HCT116 (cell line): Measurements from ENCODE around the gene CEP70. TPM values are rescaled to one million over a fixed set of nuclear protein-coding genes. Genes with fewer than 3 reads are reported as not detected.

Source experiments
- ATAC-seq: fragments of 200-7000 bp; cut with Tn5 transposase; 2 replicates; pipeline ENCODE4 v1.9.1; 2020; ENCODE audit warnings: mild to moderate bottlenecking, moderate library complexity
- BruUV-seq: library from RNA; stranded (reverse); fragments of 400-500 nt; replicated peaks from 2 replicates; lab custom pipeline; 2021; lab: Mats Ljungman, UMichigan
- CTCF ChIA-PET: fragments of 300-600 bp; sonication (Branson Sonifier 250); formaldehyde crosslinking; loops from one replicate; lab custom pipeline; 2021; ENCODE audit warnings: antibody characterized with exemption; lab: Charles Lee
- POLR2A ChIA-PET: fragments of 300-600, 350-600 bp; sonication (Branson Sonifier 250); formaldehyde crosslinking; loops from one replicate; lab custom pipeline; 2021; ENCODE audit warnings: antibody characterized with exemption; lab: Charles Lee
- RAD21 ChIA-PET, 2 experiments: fragments of 300-600 bp; sonication (Branson Sonifier 250); formaldehyde crosslinking; loops; one replicate each; lab custom pipeline; 2023; ENCODE audit warnings: low total read pairs in 2 of 2; ENCODE audit not compliant: uncharacterized antibody in 2 of 2, unreplicated experiment in 2 of 2, low non-redundant PET in 1 of 2; lab: Charles Lee
- DNase-seq: peaks from one replicate; pipeline ENCODE4 v3.0.0-alpha.2; 2010; ENCODE audit warnings: low read depth, low spot score
- H2AFZ ChIP-seq: fragments of 200-600 bp; shearing (Covaris generic), sonication (generic); 2 replicates; pipeline ENCODE4 v1.6.1; 2017; ENCODE audit warnings: low read depth, mixed run types, mixed read lengths, antibody characterized with exemption, low read length; ENCODE audit not compliant: poor library complexity, severe bottlenecking
- H3K27ac ChIP-seq: 2 replicates; pipeline ENCODE4 v1.5.1; 2012; ENCODE audit warnings: low read depth, low read length
- H3K27me3 ChIP-seq: fragments of 200-600 bp; sonication (generic); 2 replicates; pipeline ENCODE4 v1.6.1; 2016; ENCODE audit warnings: mixed run types, low read length, mixed read lengths; ENCODE audit not compliant: insufficient read depth
- H3K36me3 ChIP-seq, 2 experiments: fragments of 200-500 bp in 1 of 2; fragments of 200-600 bp in 1 of 2; sonication (Bioruptor generic) in 1 of 2; sonication (generic) in 1 of 2; 2 replicates each; pipeline versions ENCODE4 v1.5.1 to v1.6.1; 2014 to 2016; ENCODE audit warnings: low read length in 2 of 2, inconsistent platforms in 1 of 2, mixed read lengths in 1 of 2, mixed run types in 1 of 2; ENCODE audit not compliant: insufficient read depth in 2 of 2, control insufficient read depth in 1 of 2
- H3K4me1 ChIP-seq, 2 experiments: fragments of 200-600 bp in 1 of 2; sonication (generic) in 1 of 2; 2 replicates each; pipeline versions ENCODE4 v1.5.1 to v1.6.1; 2012 to 2017; ENCODE audit warnings: low read length in 2 of 2, inconsistent platforms in 1 of 2, mild to moderate bottlenecking in 1 of 2, mixed read lengths in 1 of 2, mixed run types in 1 of 2, moderate library complexity in 1 of 2; ENCODE audit not compliant: insufficient read depth in 2 of 2, control insufficient read depth in 1 of 2
- H3K4me2 ChIP-seq: fragments of 200-600 bp; sonication (generic); 2 replicates; pipeline ENCODE4 v1.6.1; 2017; ENCODE audit warnings: mixed run types, low read length, mixed read lengths
- H3K4me3 ChIP-seq, 2 experiments: fragments of 200-600 bp in 1 of 2; sonication (generic) in 1 of 2; replicated peaks in 1 of 2; 2 replicates each; pipeline ENCODE4 v1.5.1; 2011 to 2016; ENCODE audit warnings: low read length in 2 of 2, control low read depth in 1 of 2, low read depth in 1 of 2, mild to moderate bottlenecking in 1 of 2, mixed read lengths in 1 of 2, mixed run types in 1 of 2
- H3K79me2 ChIP-seq: fragments of 200-600 bp; sonication (generic); 2 replicates; pipeline ENCODE4 v1.6.1; 2017; ENCODE audit warnings: mild to moderate bottlenecking, mixed run types, low read length, moderate library complexity, mixed read lengths; ENCODE audit not compliant: insufficient read depth
- H3K9ac ChIP-seq: fragments of 200-600 bp; sonication (generic); 2 replicates; pipeline ENCODE4 v1.6.1; 2016; ENCODE audit warnings: low read length, mixed read lengths
- H3K9me2 ChIP-seq: fragments of 200-600 bp; sonication (generic), shearing (Covaris generic); 2 replicates; pipeline ENCODE4 v1.6.1; 2017; ENCODE audit warnings: mixed run types, mild to moderate bottlenecking, moderate library complexity; ENCODE audit not compliant: insufficient read depth
- H3K9me3 ChIP-seq, 2 experiments: fragments of 200-500 bp in 1 of 2; fragments of 200-600 bp in 1 of 2; sonication (Bioruptor generic) in 1 of 2; sonication (generic) in 1 of 2; 2 replicates each; pipeline ENCODE4 v1.6.1; 2014 to 2017; ENCODE audit warnings: low read length in 2 of 2, mixed read lengths in 2 of 2, inconsistent platforms in 1 of 2, low read depth in 1 of 2, mild to moderate bottlenecking in 1 of 2, mixed run types in 1 of 2, moderate library complexity in 1 of 2; ENCODE audit not compliant: control insufficient read depth in 1 of 2, insufficient read depth in 1 of 2
- H4K20me1 ChIP-seq: fragments of 200-600 bp; sonication (generic), shearing (Covaris generic); 2 replicates; pipeline ENCODE4 v1.6.1; 2017; ENCODE audit warnings: mixed run types, mild to moderate bottlenecking, moderate library complexity; ENCODE audit not compliant: insufficient read depth
- ATF3 ChIP-seq: IDR thresholded peaks from 2 replicates; pipeline ENCODE4 v1.6.1; 2012
- CBX3 ChIP-seq: IDR thresholded peaks from 2 replicates; pipeline ENCODE4 v1.6.1; 2012; ENCODE audit warnings: low read depth
- EGR1 ChIP-seq: IDR thresholded peaks from 2 replicates; pipeline ENCODE4 v1.6.1; 2012; ENCODE audit warnings: low read depth
- EZH2 ChIP-seq: fragments of 200-600 bp; sonication (generic); IDR thresholded peaks from 2 replicates; pipeline ENCODE4 v1.6.1; 2017; ENCODE audit warnings: antibody characterized with exemption, mixed run types
- EZH2phosphoT487 ChIP-seq: fragments of 200-600 bp; IDR thresholded peaks from 2 replicates; pipeline ENCODE4 v1.6.1; 2018; ENCODE audit warnings: antibody characterized with exemption, borderline replicate concordance
- FOSL1 ChIP-seq: IDR thresholded peaks from 2 replicates; pipeline ENCODE4 v1.6.1; 2012; ENCODE audit warnings: low read depth
- JUND ChIP-seq: IDR thresholded peaks from 2 replicates; pipeline ENCODE4 v1.6.1; 2012
- POLR2A ChIP-seq: IDR thresholded peaks from 2 replicates; pipeline ENCODE4 v1.7.0; 2011; ENCODE audit warnings: borderline replicate concordance; ENCODE audit not compliant: insufficient read depth, insufficient read length; ENCODE audit errors: extremely low read depth
- POLR2AphosphoS5 ChIP-seq: IDR thresholded peaks from 2 replicates; pipeline ENCODE4 v1.6.1; 2011; ENCODE audit warnings: mild to moderate bottlenecking, low read depth, low read length, moderate library complexity
- RAD21 ChIP-seq: IDR thresholded peaks from 2 replicates; pipeline ENCODE4 v1.6.1; 2012; ENCODE audit warnings: low read depth, mild to moderate bottlenecking
- SP1 ChIP-seq: IDR thresholded peaks from 2 replicates; pipeline ENCODE4 v1.6.1; 2012; ENCODE audit warnings: low read depth
- SRF ChIP-seq: IDR thresholded peaks from 2 replicates; pipeline ENCODE4 v1.6.1; 2012; ENCODE audit warnings: low read depth
- TCF7L2 ChIP-seq: IDR thresholded peaks from 2 replicates; pipeline ENCODE4 v1.7.0; 2011; ENCODE audit warnings: borderline replicate concordance, inconsistent platforms; ENCODE audit not compliant: insufficient read depth, insufficient read length; ENCODE audit errors: extremely low read depth
- ZNF274 ChIP-seq: fragments of 200-500 bp; sonication (Bioruptor generic); IDR thresholded peaks from 2 replicates; pipeline ENCODE4 v1.6.1; 2014; ENCODE audit warnings: mild to moderate bottlenecking, low read depth, low read length, inconsistent platforms
- intact Hi-C: fragments of 100-400 bp; cut with micrococcal nuclease; formaldehyde crosslinking; loops from 2 replicates; pipeline ENCODE4 v1.10.0; 2022
- total RNA-seq: library from RNA; stranded (reverse); gene quantifications from one replicate; pipeline ENCODE4 v1.2.1, GENCODE V29; 2021; ENCODE audit not compliant: unreplicated experiment
- TF ChIP-seq, protein P1 (sequence below): IDR thresholded peaks from 2 replicates; pipeline ENCODE4 v1.6.1; 2012
- TF ChIP-seq, protein P2 (sequence below), 3 experiments: fragments of 200-600 bp in 1 of 3; sonication (generic) in 1 of 3; IDR thresholded peaks in 2 of 3; conservative IDR thresholded peaks in 1 of 3; 2 replicates each; pipeline ENCODE4 v1.5.1; 2012 to 2017; ENCODE audit warnings: low read depth in 2 of 3, low read length in 2 of 3, antibody characterized with exemption in 1 of 3, borderline replicate concordance in 1 of 3, control low read depth in 1 of 3, mild to moderate bottlenecking in 1 of 3, mixed read lengths in 1 of 3, mixed run types in 1 of 3, moderate library complexity in 1 of 3; ENCODE audit not compliant: insufficient read depth in 1 of 3

Gene CEP70
- total RNA-seq, 1 experiment from 2014 or later: 38.7 TPM

- no TSS peak for BruUV-seq
- Histone ChIP-seq H3K27me3 (no peaks in the 10 kb centered on the region), H3K9ac (no peak overlapping the region), H4K20me1 (no peaks in the 10 kb centered on the region), H3K4me2 (no peak overlapping the region), H3K4me1 (no peaks in the 10 kb centered on the region), H3K4me3 (no peak overlapping the region), H3K36me3 (no peaks in the 10 kb centered on the region), H2AFZ (no peak overlapping the region), H3K9me2 (no peaks in the 10 kb centered on the region), H3K9me3 (no peaks in the 10 kb centered on the region), H3K79me2 (no peaks in the 10 kb centered on the region), H3K27ac (no peak overlapping the region)
- ChIA-PET POLR2A (no interaction called here), CTCF (interaction anchor here (0.6 kb wide), 1 partner anchor 418 kb away, joined by 3 read pairs; no protein-coding TSS in a partner anchor), RAD21 (no interaction called here)
- intact Hi-C loops: no loop called here
- TF ChIP-seq ZNF274 (no peak), TCF7L2 (no peak), POLR2AphosphoS5 (no peak), JUND (no peak), POLR2A (no peak), RAD21 (no peak), CBX3 (no peak), SP1 (no peak), SRF (no peak), ATF3 (no peak)
- TF ChIP-seq, protein P1, sequence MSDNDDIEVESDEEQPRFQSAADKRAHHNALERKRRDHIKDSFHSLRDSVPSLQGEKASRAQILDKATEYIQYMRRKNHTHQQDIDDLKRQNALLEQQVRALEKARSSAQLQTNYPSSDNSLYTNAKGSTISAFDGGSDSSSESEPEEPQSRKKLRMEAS: no peak
- DNase-seq: no peak
- no peak for ATAC-seq
These were observed 6.2 kb upstream of the CEP70 start for GRCh38 chr3:138600100-138600745.

- no peak overlapping the region for H3K27ac ChIP-seq
- H3K79me2 ChIP-seq: no peaks in the 10 kb centered on the region
- DNase-seq (no peak), ATAC-seq (no peak)
- H3K27me3 ChIP-seq: no peaks in the 10 kb centered on the region
- no peak overlapping the region for H3K4me2 ChIP-seq
- intact Hi-C loops: loop anchor here (10.0 kb wide), 2 partner anchors 716 to 746 kb away; partner anchors contain the start of gene MRPS22
- H2AFZ ChIP-seq: no peak overlapping the region
- H3K4me3 ChIP-seq: no peak overlapping the region
- H3K9me3 ChIP-seq: no peaks in the 10 kb centered on the region
- H3K4me1 ChIP-seq: peaks cover 0 to 9% of the 10 kb centered on the region in 2 experiments; a peak in 2 of 4 replicates
- no TSS peak for BruUV-seq
- POLR2A ChIA-PET: no interaction called here
- no peaks in the 10 kb centered on the region for H4K20me1 ChIP-seq
- no peaks in the 10 kb centered on the region for H3K36me3 ChIP-seq
- RAD21 ChIA-PET: no interaction called here
- no peak overlapping the region for H3K9ac ChIP-seq
- no peaks in the 10 kb centered on the region for H3K9me2 ChIP-seq
- CTCF ChIA-PET: interaction anchor here (1.5 kb wide), 1 partner anchor 317 kb away, joined by 4 read pairs; no protein-coding TSS in a partner anchor
- TF ChIP-seq POLR2AphosphoS5 (no peak), SRF (no peak), EZH2 (no peak), EGR1 (no peak), FOSL1 (no peak), ATF3 (no peak), JUND (no peak), EZH2phosphoT487 (no peak)
- TF ChIP-seq, protein P2, sequence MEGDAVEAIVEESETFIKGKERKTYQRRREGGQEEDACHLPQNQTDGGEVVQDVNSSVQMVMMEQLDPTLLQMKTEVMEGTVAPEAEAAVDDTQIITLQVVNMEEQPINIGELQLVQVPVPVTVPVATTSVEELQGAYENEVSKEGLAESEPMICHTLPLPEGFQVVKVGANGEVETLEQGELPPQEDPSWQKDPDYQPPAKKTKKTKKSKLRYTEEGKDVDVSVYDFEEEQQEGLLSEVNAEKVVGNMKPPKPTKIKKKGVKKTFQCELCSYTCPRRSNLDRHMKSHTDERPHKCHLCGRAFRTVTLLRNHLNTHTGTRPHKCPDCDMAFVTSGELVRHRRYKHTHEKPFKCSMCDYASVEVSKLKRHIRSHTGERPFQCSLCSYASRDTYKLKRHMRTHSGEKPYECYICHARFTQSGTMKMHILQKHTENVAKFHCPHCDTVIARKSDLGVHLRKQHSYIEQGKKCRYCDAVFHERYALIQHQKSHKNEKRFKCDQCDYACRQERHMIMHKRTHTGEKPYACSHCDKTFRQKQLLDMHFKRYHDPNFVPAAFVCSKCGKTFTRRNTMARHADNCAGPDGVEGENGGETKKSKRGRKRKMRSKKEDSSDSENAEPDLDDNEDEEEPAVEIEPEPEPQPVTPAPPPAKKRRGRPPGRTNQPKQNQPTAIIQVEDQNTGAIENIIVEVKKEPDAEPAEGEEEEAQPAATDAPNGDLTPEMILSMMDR (IDR thresholded peaks at IDR 0.05 in 2 of 3, conservative IDR thresholded peaks at IDR 0.05 in 1 of 3; ENCODE audit: borderline replicate concordance in 1 of 3, insufficient read depth in 1 of 3, low read depth in 2 of 3, low read length in 2 of 3): no peak
These were observed 4.5 kb upstream of the CEP70 start for GRCh38 chr3:138598534-138598933.
